Endothelial cell of umbilical vein (primary cell): ENCODE results near the gene SORT1. TPM values are rescaled to one million over a fixed set of nuclear protein-coding genes. Genes with fewer than 3 reads are reported as not detected.

Experiments
- BruUV-seq: library from RNA; stranded (reverse); fragments of 400-500 nt; replicated peaks from 2 replicates; lab custom pipeline; 2021; lab: Mats Ljungman, UMichigan
- CTCF ChIA-PET: fragments of 300-600, 350-600 bp; sonication (Branson Sonifier 250); formaldehyde crosslinking; loops from one replicate; lab custom pipeline; 2021; ENCODE audit warnings: antibody characterized with exemption, inconsistent platforms; lab: Charles Lee
- POLR2A ChIA-PET: fragments of 300-600, 350-600 bp; sonication (Branson Sonifier 250); formaldehyde crosslinking; loops from one replicate; lab custom pipeline; 2021; ENCODE audit warnings: antibody characterized with exemption, inconsistent platforms; lab: Charles Lee
- DNase-seq: peaks from one replicate; pipeline ENCODE4 v3.0.0-alpha.2; 2011; ENCODE audit warnings: low read depth, low spot score
- FAIRE-seq: peaks from 2 replicates; lab custom pipeline; 2011; peaks lifted over from hg19 to GRCh38; lab: Jason Lieb, UNC
- H2AFZ ChIP-seq: 2 replicates; pipeline ENCODE4 v1.6.0; 2012; ENCODE audit warnings: low read depth, low read length, control low read depth, inconsistent platforms
- H3K27ac ChIP-seq: 2 replicates; pipeline ENCODE4 v1.5.1; 2011; ENCODE audit warnings: low read depth, mild to moderate bottlenecking, control low read depth, low read length, moderate library complexity; ENCODE audit not compliant: insufficient read depth
- H3K27me3 ChIP-seq, 2 experiments: 2 replicates each; pipeline versions ENCODE4 v1.6.0 to v1.6.1; 2011; ENCODE audit warnings: low read length in 2 of 2, mixed read lengths in 1 of 2; ENCODE audit not compliant: control insufficient read depth in 2 of 2, insufficient read depth in 2 of 2
- H3K36me3 ChIP-seq, 2 experiments: 2 replicates in 1 of 2; 3 replicates in 1 of 2; pipeline ENCODE4 v1.5.1; 2011; ENCODE audit warnings: low read length in 2 of 2, mild to moderate bottlenecking in 1 of 2, moderate library complexity in 1 of 2; ENCODE audit not compliant: control insufficient read depth in 2 of 2, insufficient read depth in 2 of 2; ENCODE audit errors: extremely low read depth in 1 of 2
- H3K4me1 ChIP-seq: 3 replicates; pipeline ENCODE4 v1.5.1; 2011; ENCODE audit warnings: mild to moderate bottlenecking, low read length; ENCODE audit not compliant: control insufficient read depth, insufficient read depth; ENCODE audit errors: extremely low read depth
- H3K4me2 ChIP-seq: 2 replicates; pipeline ENCODE4 v1.6.1; 2011; ENCODE audit warnings: low read length, control low read depth, mixed read lengths; ENCODE audit not compliant: insufficient read depth
- H3K4me3 ChIP-seq, 3 experiments: fragments of 200-600 bp in 1 of 3; sonication (generic), shearing (Covaris generic) in 1 of 3; replicated peaks in 1 of 3; 2 replicates each; pipeline ENCODE4 v1.5.1; 2011 to 2016; ENCODE audit warnings: control low read depth in 3 of 3, low read length in 3 of 3, mild to moderate bottlenecking in 2 of 3, inconsistent platforms in 1 of 3, low read depth in 1 of 3, moderate library complexity in 1 of 3; ENCODE audit not compliant: insufficient read depth in 1 of 3
- H3K79me2 ChIP-seq: 2 replicates; pipeline ENCODE4 v1.6.0; 2012; ENCODE audit warnings: low read length, inconsistent platforms; ENCODE audit not compliant: control insufficient read depth, insufficient read depth
- H3K9ac ChIP-seq: replicated peaks from 2 replicates; pipeline ENCODE3; 2011; ENCODE audit warnings: low read length, control low read depth; ENCODE audit not compliant: insufficient read depth; ENCODE audit errors: extremely low read depth
- H3K9me1 ChIP-seq: replicated peaks from 3 replicates; pipeline ENCODE4 v1.6.0; 2011; ENCODE audit warnings: mild to moderate bottlenecking, low read length; ENCODE audit not compliant: control insufficient read depth, insufficient read depth; ENCODE audit errors: extremely low read depth
- H3K9me3 ChIP-seq: replicated peaks from 2 replicates; pipeline ENCODE4 v1.5.1; 2012; ENCODE audit warnings: low read length, inconsistent platforms; ENCODE audit not compliant: control insufficient read depth, insufficient read depth
- H4K20me1 ChIP-seq: replicated peaks from 2 replicates; pipeline ENCODE3; 2011; ENCODE audit warnings: mild to moderate bottlenecking, low read length; ENCODE audit not compliant: control insufficient read depth, insufficient read depth; ENCODE audit errors: extremely low read depth
- FOS ChIP-seq: IDR thresholded peaks from 2 replicates; pipeline ENCODE4 v1.6.1; 2011; ENCODE audit warnings: mild to moderate bottlenecking, low read length, moderate library complexity, borderline replicate concordance; ENCODE audit not compliant: insufficient read depth
- POLR2A ChIP-seq: IDR thresholded peaks from 2 replicates; pipeline ENCODE4 v1.6.1; 2012; ENCODE audit warnings: low read depth, mild to moderate bottlenecking, control low read depth, low read length
- POLR2AphosphoS5 ChIP-seq: IDR thresholded peaks from 2 replicates; pipeline ENCODE4 v1.6.1; 2012; ENCODE audit warnings: low read depth, mild to moderate bottlenecking, control low read depth, low read length, moderate library complexity; ENCODE audit not compliant: insufficient read depth
- dilution Hi-C: fragments of 300-500 bp; cut with MboI; formaldehyde crosslinking; loops from one replicate; pipeline ENCODE4 v1.15.0; 2019; ENCODE audit warnings: low sequenced_read_pairs; ENCODE audit not compliant: extremely low pct_ligation_motif_present
- intact Hi-C: fragments of 100-400 bp; cut with micrococcal nuclease; formaldehyde crosslinking; loops from one replicate; pipeline ENCODE4 v1.10.0; 2022
- polyA plus RNA-seq, 4 experiments: library from polyadenylated mRNA; depleted of rRNA in 3 of 4; stranded (reverse) in 3 of 4; unstranded in 1 of 4; fragments of >200 nt; gene quantifications; 2 replicates each; pipeline versions ENCODE4 v1.2.1 to v1.2.3, GENCODE V29; 2011 to 2012; ENCODE audit warnings: missing spikeins in 1 of 4
- total RNA-seq: library from RNA; stranded (reverse); gene quantifications from 2 replicates; pipeline ENCODE4 v1.2.3, GENCODE V29; 2021

Gene SORT1
- total and polyA plus RNA-seq, 2 donors (not counting 3 experiments of a cell fraction or from before 2014, with no cell fraction given): 6.8 to 17.8 TPM

- H2AFZ ChIP-seq: peak overlapping the region; percentile 39
- FAIRE-seq (no peak), DNase-seq (no peak)
- H3K9me3 ChIP-seq: no peaks in the 10 kb centered on the region
- H3K27me3 ChIP-seq: no peaks in the 10 kb centered on the region
- ChIA-PET CTCF (interaction anchor here (0.8 to 3.6 kb wide), 7 partner anchors 25 to 107 kb away, joined by 3 to 29 read pairs (median 4); partner anchors contain the start of genes ATXN7L2 and CYB561D1), POLR2A (interaction anchor here (0.6 to 1.1 kb wide), 2 partner anchors 58 to 107 kb away, joined by 3 read pairs; partner anchors contain the start of gene ATXN7L2)
- no peaks in the 10 kb centered on the region for H3K9me1 ChIP-seq
- no peaks in the 10 kb centered on the region for H4K20me1 ChIP-seq
- intact Hi-C loops (loop anchor here (1.0 to 2.0 kb wide), 3 partner anchors 26 to 913 kb away; partner anchors contain the start of genes ATXN7L2 and RBM15), dilution Hi-C loops (no loop called here)
- peaks cover 44% of the 10 kb centered on the region for H3K79me2 ChIP-seq
- BruUV-seq: TSS peak; percentile 81
- peak overlapping the region; percentile 68 for H3K27ac ChIP-seq
- H3K36me3 ChIP-seq: peaks cover 1 to 6% of the 10 kb centered on the region in 2 experiments
- H3K9ac ChIP-seq: peak overlapping the region; percentile 83
- peaks cover 15% of the 10 kb centered on the region for H3K4me1 ChIP-seq
- peak; percentile 16 for TF ChIP-seq FOS
- TF ChIP-seq POLR2A: no peak
- H3K4me2 ChIP-seq: peak overlapping the region; percentile 95
- peak overlapping the region; percentile 60 to 89 (median 86) for H3K4me3 ChIP-seq
Observed at GRCh38 chr1:109425391-109426280, 27.9 kb upstream of the SORT1 start.

- Histone ChIP-seq H3K79me2 (peaks cover 44% of the 10 kb centered on the region), H3K9me3 (no peaks in the 10 kb centered on the region), H3K27ac (no peak overlapping the region), H3K4me3 (no peak overlapping the region), H3K9ac (no peak overlapping the region), H3K36me3 (peaks cover 5 to 9% of the 10 kb centered on the region in 2 experiments), H3K4me2 (no peak overlapping the region), H3K4me1 (peaks cover 15% of the 10 kb centered on the region), H3K9me1 (no peaks in the 10 kb centered on the region), H4K20me1 (no peaks in the 10 kb centered on the region), H2AFZ (no peak overlapping the region), H3K27me3 (no peaks in the 10 kb centered on the region)
- no TSS peak for BruUV-seq
- FAIRE-seq (no peak), DNase-seq (no peak)
- dilution Hi-C loops (no loop called here), intact Hi-C loops (no loop called here)
- POLR2A ChIA-PET: interaction anchor here (0.6 kb wide), 1 partner anchor 327 kb away, joined by 3 read pairs; no protein-coding TSS in a partner anchor
- CTCF ChIA-PET: interaction anchor here (0.9 kb wide), 1 partner anchor 109 kb away, joined by 3 read pairs; no protein-coding TSS in a partner anchor
- no peak for TF ChIP-seq POLR2A
- no peak for TF ChIP-seq POLR2AphosphoS5
Observed at GRCh38 chr1:109423498-109423897, 25.8 kb upstream of the SORT1 start.
